Measurements from ENCODE around the gene PPP1CB.

PPP1CB gene

GRCh38 chr2:28745225-28745624 is 6.4 kb upstream of the PPP1CB start:
- no peak for DNase-seq (ENCODE audit: low read depth in 2 of 2)

GRCh38 chr2:28745876-28746275 is 5.8 kb upstream of the PPP1CB start:
- no peak for DNase-seq (ENCODE audit: low read depth in 2 of 2)

GRCh38 chr2:28746429-28747111 is 5.1 kb upstream of the PPP1CB start:
- no peak for DNase-seq (ENCODE audit: low read depth in 2 of 2)

GRCh38 chr2:28747714-28748113 is 3.9 kb upstream of the PPP1CB start:
- DNase-seq (ENCODE audit: low read depth in 2 of 2), result no peak

- DNase-seq (ENCODE audit: low read depth in 2 of 2), result no peak
Measured at GRCh38 chr2:28748176-28748575, 3.5 kb upstream of the PPP1CB start.

- DNase-seq (ENCODE audit: low read depth in 2 of 2), result no peak
Measured at GRCh38 chr2:28748941-28749340, 2.7 kb upstream of the PPP1CB start.

GRCh38 chr2:28749526-28749925 is 2.1 kb upstream of the PPP1CB start:
- DNase-seq (ENCODE audit: low read depth in 2 of 2), result no peak

GRCh38 chr2:28750316-28751251 is 1.0 kb upstream of the PPP1CB start:
- DNase-seq (ENCODE audit: low read depth in 2 of 2), result peak in 1 of 2 donors; percentile 16

- DNase-seq (ENCODE audit: low read depth in 2 of 2), result peak; percentile 16 to 31
Measured at GRCh38 chr2:28751956-28752630, 463 bp downstream of the PPP1CB start.

- DNase-seq (ENCODE audit: low read depth in 2 of 2), result no peak
Measured at GRCh38 chr2:28752631-28753376, 1.2 kb downstream of the PPP1CB start.

GRCh38 chr2:28754321-28754720 is 2.7 kb downstream of the PPP1CB start:
- DNase-seq (ENCODE audit: low read depth in 2 of 2), result no peak

- DNase-seq (ENCODE audit: low read depth in 2 of 2), result no peak
Measured at GRCh38 chr2:28755421-28755820, 3.8 kb downstream of the PPP1CB start.

- no peak for DNase-seq (ENCODE audit: low read depth in 2 of 2)
Measured at GRCh38 chr2:28758459-28758858, 6.8 kb downstream of the PPP1CB start.

- DNase-seq (ENCODE audit: low read depth in 2 of 2), result no peak
Measured at GRCh38 chr2:28761420-28761819, 9.8 kb downstream of the PPP1CB start.

GRCh38 chr2:28764909-28765711 is 13.5 kb downstream of the PPP1CB start:
- DNase-seq (ENCODE audit: low read depth in 2 of 2), result no peak

- DNase-seq (ENCODE audit: low read depth in 2 of 2), result no peak
Measured at GRCh38 chr2:28766070-28766469, 14.4 kb downstream of the PPP1CB start.

GRCh38 chr2:28767337-28767736 is 15.7 kb downstream of the PPP1CB start:
- DNase-seq (ENCODE audit: low read depth in 2 of 2), result no peak

GRCh38 chr2:28768422-28768821 is 16.8 kb downstream of the PPP1CB start:
- no peak for DNase-seq (ENCODE audit: low read depth in 2 of 2)

GRCh38 chr2:28768952-28769351 is 17.3 kb downstream of the PPP1CB start:
- DNase-seq (ENCODE audit: low read depth in 2 of 2), result no peak

GRCh38 chr2:28772351-28772750 is 20.7 kb downstream of the PPP1CB start:
- no peak for DNase-seq (ENCODE audit: low read depth in 2 of 2)

- DNase-seq (ENCODE audit: low read depth in 2 of 2), result no peak
Measured at GRCh38 chr2:28776471-28776870, 24.8 kb downstream of the PPP1CB start.

Measured in stimulated activated CD8-positive, alpha-beta memory T cell treated with anti-CD3 and anti-CD28 coated beads, Interleukin-2, amount 100 ng/mL, for 1 hour (primary cell).